DMS114 treated with DMSO at 0.1 percent for 48 hours (cell line): ENCODE measurements around the gene RNF44.

Experiments used
- DNase-seq: peaks from one replicate; lab custom pipeline; 2025; ENCODE audit not compliant: unreplicated experiment; lab: John Stamatoyannopoulos, UW

The RNF44 gene

GRCh38 chr5:176535664-176536131, 1.5 kb downstream of the RNF44 start:
- DNase-seq: no peak

- DNase-seq: no peak
These were observed 2.0 kb downstream of the RNF44 start for GRCh38 chr5:176535101-176535663.

GRCh38 chr5:176534640-176535039, 2.6 kb downstream of the RNF44 start:
- DNase-seq: no peak

- no peak for DNase-seq
These were observed 3.1 kb downstream of the RNF44 start for GRCh38 chr5:176533894-176534611.

GRCh38 chr5:176533390-176533789, 3.8 kb downstream of the RNF44 start:
- DNase-seq: no peak

GRCh38 chr5:176532795-176533194, 4.4 kb downstream of the RNF44 start:
- DNase-seq: no peak

GRCh38 chr5:176531902-176532493, 5.2 kb downstream of the RNF44 start:
- DNase-seq: no peak

- no peak for DNase-seq
These were observed 6.0 kb downstream of the RNF44 start for GRCh38 chr5:176530983-176531901.

GRCh38 chr5:176530393-176530982, 6.7 kb downstream of the RNF44 start:
- no peak for DNase-seq

- no peak for DNase-seq
These were observed 7.5 kb downstream of the RNF44 start for GRCh38 chr5:176529741-176530141.

GRCh38 chr5:176529116-176529740, 8.0 kb downstream of the RNF44 start:
- DNase-seq: no peak

- no peak for DNase-seq
These were observed 8.5 kb downstream of the RNF44 start for GRCh38 chr5:176528761-176529115.

GRCh38 chr5:176528301-176528700, 8.9 kb downstream of the RNF44 start:
- no peak for DNase-seq

- DNase-seq: no peak
These were observed 9.7 kb downstream of the RNF44 start for GRCh38 chr5:176527246-176528222.

GRCh38 chr5:176526462-176526861, 10.7 kb downstream of the RNF44 start:
- DNase-seq: no peak

GRCh38 chr5:176525677-176526076, 11.5 kb downstream of the RNF44 start:
- DNase-seq: no peak

- no peak for DNase-seq
These were observed 12.2 kb downstream of the RNF44 start for GRCh38 chr5:176524987-176525386.

- no peak for DNase-seq
These were observed 13.1 kb downstream of the RNF44 start for GRCh38 chr5:176524138-176524537.

- no peak for DNase-seq
These were observed 15.4 kb downstream of the RNF44 start for GRCh38 chr5:176521699-176522263.
